K562 (cell line): ENCODE measurements around the gene SYNJ2. TPM values are rescaled to one million over a fixed set of nuclear protein-coding genes. Genes with fewer than 3 reads are reported as not detected.

Experiments used
- ATAC-seq: fragments of 200-7000 bp; cut with Tn5 transposase; 3 replicates; pipeline ENCODE4 v1.9.1; 2020; ENCODE audit warnings: moderate library complexity
- BruUV-seq: library from RNA; stranded (reverse); fragments of 400-500 nt; replicated peaks from 2 replicates; lab custom pipeline; 2021; lab: Mats Ljungman, UMichigan
- CTCF ChIA-PET: fragments of 300-600 bp; formaldehyde crosslinking; extraction: SDS; loops from one replicate; lab custom pipeline; 2021; ENCODE audit warnings: low intra/inter-chr PET ratio; lab: Yijun Ruan, JAX
- POLR2A ChIA-PET: fragments of 300-600, 350-650 bp; sonication (Branson Sonifier 250); formaldehyde crosslinking; extraction: SDS; loops from one replicate; lab custom pipeline; 2021; ENCODE audit warnings: antibody characterized with exemption, inconsistent platforms; lab: Yijun Ruan, JAX
- DNase-seq, 4 experiments: peaks; one replicate each; pipeline versions ENCODE4 v3.0.0 to v3.0.0-alpha.2; 2011 to 2018; ENCODE audit warnings: low spot score in 3 of 4, mixed read lengths in 3 of 4; ENCODE audit errors: extremely low read depth in 1 of 4
- FAIRE-seq: peaks from 2 replicates; lab custom pipeline; 2011; peaks lifted over from hg19 to GRCh38; lab: Jason Lieb, UNC
- H2AFZ ChIP-seq: 2 replicates; pipeline ENCODE4 v1.6.0; 2011; ENCODE audit warnings: low read depth, low read length, control low read depth, inconsistent platforms
- H3K27ac ChIP-seq: fragments of 200-600 bp; 3 replicates; pipeline ENCODE4 v1.8.0; 2011; ENCODE audit warnings: low read depth, mild to moderate bottlenecking, control low read depth, inconsistent platforms, low read length, moderate library complexity, mixed read lengths; ENCODE audit errors: extremely low read depth
- H3K27me3 ChIP-seq, 2 experiments: fragments of 300-600 bp in 1 of 2; 2 replicates in 1 of 2; 3 replicates in 1 of 2; pipeline versions ENCODE4 v1.6.0 to v1.8.0; 2011; ENCODE audit warnings: inconsistent platforms in 2 of 2, low read length in 2 of 2, mild to moderate bottlenecking in 1 of 2, mixed read lengths in 1 of 2, moderate library complexity in 1 of 2; ENCODE audit not compliant: control insufficient read depth in 2 of 2, insufficient read depth in 2 of 2
- H3K36me3 ChIP-seq: fragments of 300-600 bp; 3 replicates; pipeline ENCODE4 v1.8.0; 2011; ENCODE audit warnings: mild to moderate bottlenecking, low read length, inconsistent platforms; ENCODE audit not compliant: control insufficient read depth, insufficient read depth
- H3K4me1 ChIP-seq, 2 experiments: fragments of 200-600 bp in 1 of 2; replicated peaks in 1 of 2; 2 replicates in 1 of 2; 3 replicates in 1 of 2; pipeline versions ENCODE4 v1.5.1 to v1.8.0; 2011; ENCODE audit warnings: inconsistent platforms in 2 of 2, low read length in 2 of 2, mild to moderate bottlenecking in 1 of 2, mixed read lengths in 1 of 2, moderate library complexity in 1 of 2; ENCODE audit not compliant: control insufficient read depth in 2 of 2, insufficient read depth in 2 of 2
- H3K4me2 ChIP-seq: 2 replicates; pipeline ENCODE4 v1.6.1; 2011; ENCODE audit warnings: low read length, control low read depth, inconsistent platforms, mixed read lengths; ENCODE audit not compliant: insufficient read depth
- H3K4me3 ChIP-seq: fragments of 200-600 bp; sonication (generic), shearing (Covaris generic); 2 replicates; pipeline ENCODE4 v1.5.1; 2016; ENCODE audit warnings: control low read depth, inconsistent platforms
- H3K79me2 ChIP-seq: fragments of 200-600 bp; 3 replicates; pipeline ENCODE4 v1.8.0; 2011; ENCODE audit warnings: low read length, inconsistent platforms; ENCODE audit not compliant: control insufficient read depth, insufficient read depth
- H3K9ac ChIP-seq, 2 experiments: 2 replicates each; pipeline versions ENCODE4 v1.6.0 to v1.6.1; 2011; ENCODE audit warnings: low read depth in 2 of 2, low read length in 2 of 2, control low read depth in 1 of 2, inconsistent platforms in 1 of 2, mild to moderate bottlenecking in 1 of 2, mixed read lengths in 1 of 2; ENCODE audit not compliant: insufficient read depth in 1 of 2
- H3K9me1 ChIP-seq: one replicate; pipeline ENCODE4 v1.6.0; 2011; ENCODE audit warnings: inconsistent platforms, mild to moderate bottlenecking, low read length, moderate library complexity; ENCODE audit not compliant: control insufficient read depth, insufficient read depth
- H3K9me3 ChIP-seq: replicated peaks from 2 replicates; pipeline ENCODE4 v1.5.1; 2011; ENCODE audit warnings: low read depth, low read length, inconsistent platforms; ENCODE audit not compliant: control insufficient read depth, insufficient read depth
- H4K20me1 ChIP-seq: replicated peaks from 2 replicates; pipeline ENCODE4 v1.6.1; 2011; ENCODE audit warnings: low read length, inconsistent platforms, mixed read lengths; ENCODE audit not compliant: control insufficient read depth, insufficient read depth
- ATF7 ChIP-seq: fragments of 450-650 bp; IDR thresholded peaks from 2 replicates; pipeline ENCODE4 v1.7.1; 2014; ENCODE audit warnings: mild to moderate bottlenecking, moderate library complexity
- CREB1 ChIP-seq, 2 experiments: sonication (generic) in 1 of 2; formaldehyde crosslinking in 1 of 2; IDR thresholded peaks; 2 replicates each; pipeline versions ENCODE4 v1.6.1 to v1.8.0; 2012 to 2022; ENCODE audit warnings: inconsistent platforms in 1 of 2, mild to moderate bottlenecking in 1 of 2, missing genetic modification reagents in 1 of 2, moderate library complexity in 1 of 2
- DNMT1 ChIP-seq: fragments of 450-650 bp; IDR thresholded peaks from 2 replicates; pipeline ENCODE4 v1.6.1; 2016; ENCODE audit warnings: antibody characterized with exemption, mild to moderate bottlenecking
- FOXP1 ChIP-seq: sonication (generic); formaldehyde crosslinking; IDR thresholded peaks from 2 replicates; pipeline ENCODE4 v1.8.0; 2022; ENCODE audit warnings: mild to moderate bottlenecking, missing genetic modification reagents
- SUPT5H ChIP-seq: fragments of 450-650 bp; IDR thresholded peaks from 2 replicates; pipeline ENCODE4 v1.6.1; 2016
- ZC3H11A ChIP-seq: IDR thresholded peaks from 2 replicates; pipeline ENCODE4 v1.6.1; 2012; ENCODE audit warnings: low read depth, low read length, improper control_type of control experiment
- ZNF184 ChIP-seq: sonication (generic); formaldehyde crosslinking; IDR thresholded peaks from 2 replicates; pipeline ENCODE4 v1.5.0; 2020; ENCODE audit warnings: missing genetic modification reagents
- WGBS: fragments of 100-300 bp; shearing (Covaris generic); methylation state at CpG from one replicate; pipeline ENCODE4 v1.1.6; 2016; ENCODE audit warnings: low coverage, mixed read lengths; ENCODE audit not compliant: insufficient coverage; ENCODE audit errors: missing lambda C conversion rate; 5-methylcytosine and 5-hydroxymethylcytosine counted together
- in situ Hi-C: fragments of 300-500 bp; cut with MboI; formaldehyde crosslinking; loops from 4 replicates; pipeline ENCODE4 v1.15.0; 2018; ENCODE audit warnings: inconsistent platforms, mixed read lengths
- intact Hi-C: fragments of 100-400 bp; cut with micrococcal nuclease; formaldehyde crosslinking; loops from 2 replicates; pipeline ENCODE4 v1.14.2; 2022
- polyA plus RNA-seq, 8 experiments: library from polyadenylated mRNA; depleted of rRNA in 4 of 8; stranded (reverse) in 5 of 8; unstranded in 3 of 8; fragments of >200 nt; fragmentation: Nextera tagmentation in 2 of 8; fragmentation: Illumina TruSeq in 1 of 8; extraction: Ambion mirVana in 2 of 8; extraction: Trizol in 1 of 8; gene quantifications; 2 replicates each; pipeline versions ENCODE4 v1.2.1 to v1.2.3, GENCODE V29; 2011 to 2014; ENCODE audit warnings: inconsistent platforms in 1 of 8, missing spikeins in 1 of 8
- total RNA-seq, 7 experiments: library from RNA; depleted of rRNA in 6 of 7; stranded (reverse); fragments of >200 nt in 6 of 7; fragmentation: Illumina TruSeq in 2 of 7; extraction: Trizol in 2 of 7; gene quantifications; 2 replicates each; pipeline versions ENCODE4 v1.2.1 to v1.2.3, GENCODE V29; 2011 to 2021; ENCODE audit warnings: low replicate concordance in 1 of 7
- TF ChIP-seq, protein P1 (sequence below): fragments of 450-650 bp; IDR thresholded peaks from 2 replicates; pipeline ENCODE4 v1.6.1; 2016; ENCODE audit warnings: mild to moderate bottlenecking, moderate library complexity
- TF ChIP-seq, protein P2 (sequence below): sonication (generic); formaldehyde crosslinking; IDR thresholded peaks from 2 replicates; pipeline ENCODE4 v1.9.0; 2022; ENCODE audit warnings: mild to moderate bottlenecking, missing genetic modification reagents

Gene SYNJ2
- total and polyA plus RNA-seq, 9 of the 15 experiments (the other 6 are each of a cell fraction or from before 2014, with no cell fraction given) = 3.0 to 27.7 (median 17.8) TPM

DNA sequence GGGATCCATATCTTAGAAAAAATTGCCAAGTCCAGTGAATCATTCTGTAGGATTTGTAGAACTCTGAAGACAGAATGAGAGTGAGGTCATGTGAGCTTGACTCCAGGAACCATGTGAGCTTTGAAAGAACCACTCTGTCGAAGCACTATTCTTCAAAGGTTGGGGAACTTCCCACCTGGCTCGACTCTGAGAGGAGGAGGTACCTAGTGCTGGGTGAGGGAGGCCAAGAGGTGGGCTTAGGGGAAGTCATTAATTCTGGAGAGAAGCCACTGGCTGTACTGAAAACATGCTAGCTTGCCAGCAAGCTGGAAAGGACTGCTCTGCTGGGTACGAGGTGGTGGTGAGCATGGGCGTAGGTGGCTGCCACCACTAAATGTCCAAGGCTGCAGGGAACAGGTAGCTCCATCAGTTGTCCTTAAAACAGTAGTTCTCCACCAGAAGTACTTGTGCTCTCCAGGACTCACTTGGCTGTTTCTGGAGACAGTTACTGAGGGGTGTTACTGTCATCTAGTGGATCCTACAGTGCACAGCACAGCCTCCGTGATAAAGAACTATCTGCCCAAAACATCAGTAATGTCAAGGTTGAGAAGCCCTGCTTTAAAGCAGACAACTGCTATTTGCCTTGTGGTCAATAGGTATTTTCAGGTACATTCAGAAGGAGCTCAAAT lies 34.7 kb upstream of the SYNJ2 start:
- no peaks in the 10 kb centered on the region for H3K9me3 ChIP-seq
- no peaks in the 10 kb centered on the region for H4K20me1 ChIP-seq
- ATAC-seq (peak; percentile 92), DNase-seq (peak in 2 of 4 experiments; percentile 59 to 64), FAIRE-seq (peak; percentile 75)
- no peaks in the 10 kb centered on the region for H3K79me2 ChIP-seq
- ChIA-PET POLR2A (interaction anchor here (0.6 to 3.1 kb wide), 6 partner anchors 9 to 724 kb away, joined by 3 to 6 read pairs (median 3); no protein-coding TSS in a partner anchor), CTCF (interaction anchor here (0.7 kb wide), 1 partner anchor 633 kb away, joined by 3 read pairs; no protein-coding TSS in a partner anchor)
- H3K9me1 ChIP-seq = no peaks in the 10 kb centered on the region
- H3K9ac ChIP-seq = 0 out of 4 replicates have a peak overlapping the region, but pooled peaks of 1 of the 2 experiments have one; percentile 18
- no TSS peak for BruUV-seq
- H3K36me3 ChIP-seq = peaks cover 42% of the 10 kb centered on the region
- no peak overlapping the region for H3K27ac ChIP-seq
- H3K4me1 ChIP-seq = peaks cover 0 to 6% of the 10 kb centered on the region in 2 experiments; a peak in 3 of 5 replicates
- H3K27me3 ChIP-seq = 0 out of 5 replicates have a peak, but pooled peaks cover 2 to 4% of the 10 kb centered on the region in 2 experiments
- intact Hi-C loops = loop anchor here (1.0 to 10.0 kb wide), 5 partner anchors 125 to 632 kb away; no protein-coding TSS in a partner anchor
- in situ Hi-C loops = no loop called here
- H2AFZ ChIP-seq = no peak overlapping the region
- no peak overlapping the region for H3K4me3 ChIP-seq
- no peak overlapping the region for H3K4me2 ChIP-seq
- 58% methylated on average over 5 of the region's 5 CpGs for WGBS
- TF ChIP-seq FOXP1 (CRISPR knock-in tag) = peak; percentile 56; the same call in 1 of the 2 replicates
- no peak for TF ChIP-seq ZC3H11A
- TF ChIP-seq, protein P1, sequence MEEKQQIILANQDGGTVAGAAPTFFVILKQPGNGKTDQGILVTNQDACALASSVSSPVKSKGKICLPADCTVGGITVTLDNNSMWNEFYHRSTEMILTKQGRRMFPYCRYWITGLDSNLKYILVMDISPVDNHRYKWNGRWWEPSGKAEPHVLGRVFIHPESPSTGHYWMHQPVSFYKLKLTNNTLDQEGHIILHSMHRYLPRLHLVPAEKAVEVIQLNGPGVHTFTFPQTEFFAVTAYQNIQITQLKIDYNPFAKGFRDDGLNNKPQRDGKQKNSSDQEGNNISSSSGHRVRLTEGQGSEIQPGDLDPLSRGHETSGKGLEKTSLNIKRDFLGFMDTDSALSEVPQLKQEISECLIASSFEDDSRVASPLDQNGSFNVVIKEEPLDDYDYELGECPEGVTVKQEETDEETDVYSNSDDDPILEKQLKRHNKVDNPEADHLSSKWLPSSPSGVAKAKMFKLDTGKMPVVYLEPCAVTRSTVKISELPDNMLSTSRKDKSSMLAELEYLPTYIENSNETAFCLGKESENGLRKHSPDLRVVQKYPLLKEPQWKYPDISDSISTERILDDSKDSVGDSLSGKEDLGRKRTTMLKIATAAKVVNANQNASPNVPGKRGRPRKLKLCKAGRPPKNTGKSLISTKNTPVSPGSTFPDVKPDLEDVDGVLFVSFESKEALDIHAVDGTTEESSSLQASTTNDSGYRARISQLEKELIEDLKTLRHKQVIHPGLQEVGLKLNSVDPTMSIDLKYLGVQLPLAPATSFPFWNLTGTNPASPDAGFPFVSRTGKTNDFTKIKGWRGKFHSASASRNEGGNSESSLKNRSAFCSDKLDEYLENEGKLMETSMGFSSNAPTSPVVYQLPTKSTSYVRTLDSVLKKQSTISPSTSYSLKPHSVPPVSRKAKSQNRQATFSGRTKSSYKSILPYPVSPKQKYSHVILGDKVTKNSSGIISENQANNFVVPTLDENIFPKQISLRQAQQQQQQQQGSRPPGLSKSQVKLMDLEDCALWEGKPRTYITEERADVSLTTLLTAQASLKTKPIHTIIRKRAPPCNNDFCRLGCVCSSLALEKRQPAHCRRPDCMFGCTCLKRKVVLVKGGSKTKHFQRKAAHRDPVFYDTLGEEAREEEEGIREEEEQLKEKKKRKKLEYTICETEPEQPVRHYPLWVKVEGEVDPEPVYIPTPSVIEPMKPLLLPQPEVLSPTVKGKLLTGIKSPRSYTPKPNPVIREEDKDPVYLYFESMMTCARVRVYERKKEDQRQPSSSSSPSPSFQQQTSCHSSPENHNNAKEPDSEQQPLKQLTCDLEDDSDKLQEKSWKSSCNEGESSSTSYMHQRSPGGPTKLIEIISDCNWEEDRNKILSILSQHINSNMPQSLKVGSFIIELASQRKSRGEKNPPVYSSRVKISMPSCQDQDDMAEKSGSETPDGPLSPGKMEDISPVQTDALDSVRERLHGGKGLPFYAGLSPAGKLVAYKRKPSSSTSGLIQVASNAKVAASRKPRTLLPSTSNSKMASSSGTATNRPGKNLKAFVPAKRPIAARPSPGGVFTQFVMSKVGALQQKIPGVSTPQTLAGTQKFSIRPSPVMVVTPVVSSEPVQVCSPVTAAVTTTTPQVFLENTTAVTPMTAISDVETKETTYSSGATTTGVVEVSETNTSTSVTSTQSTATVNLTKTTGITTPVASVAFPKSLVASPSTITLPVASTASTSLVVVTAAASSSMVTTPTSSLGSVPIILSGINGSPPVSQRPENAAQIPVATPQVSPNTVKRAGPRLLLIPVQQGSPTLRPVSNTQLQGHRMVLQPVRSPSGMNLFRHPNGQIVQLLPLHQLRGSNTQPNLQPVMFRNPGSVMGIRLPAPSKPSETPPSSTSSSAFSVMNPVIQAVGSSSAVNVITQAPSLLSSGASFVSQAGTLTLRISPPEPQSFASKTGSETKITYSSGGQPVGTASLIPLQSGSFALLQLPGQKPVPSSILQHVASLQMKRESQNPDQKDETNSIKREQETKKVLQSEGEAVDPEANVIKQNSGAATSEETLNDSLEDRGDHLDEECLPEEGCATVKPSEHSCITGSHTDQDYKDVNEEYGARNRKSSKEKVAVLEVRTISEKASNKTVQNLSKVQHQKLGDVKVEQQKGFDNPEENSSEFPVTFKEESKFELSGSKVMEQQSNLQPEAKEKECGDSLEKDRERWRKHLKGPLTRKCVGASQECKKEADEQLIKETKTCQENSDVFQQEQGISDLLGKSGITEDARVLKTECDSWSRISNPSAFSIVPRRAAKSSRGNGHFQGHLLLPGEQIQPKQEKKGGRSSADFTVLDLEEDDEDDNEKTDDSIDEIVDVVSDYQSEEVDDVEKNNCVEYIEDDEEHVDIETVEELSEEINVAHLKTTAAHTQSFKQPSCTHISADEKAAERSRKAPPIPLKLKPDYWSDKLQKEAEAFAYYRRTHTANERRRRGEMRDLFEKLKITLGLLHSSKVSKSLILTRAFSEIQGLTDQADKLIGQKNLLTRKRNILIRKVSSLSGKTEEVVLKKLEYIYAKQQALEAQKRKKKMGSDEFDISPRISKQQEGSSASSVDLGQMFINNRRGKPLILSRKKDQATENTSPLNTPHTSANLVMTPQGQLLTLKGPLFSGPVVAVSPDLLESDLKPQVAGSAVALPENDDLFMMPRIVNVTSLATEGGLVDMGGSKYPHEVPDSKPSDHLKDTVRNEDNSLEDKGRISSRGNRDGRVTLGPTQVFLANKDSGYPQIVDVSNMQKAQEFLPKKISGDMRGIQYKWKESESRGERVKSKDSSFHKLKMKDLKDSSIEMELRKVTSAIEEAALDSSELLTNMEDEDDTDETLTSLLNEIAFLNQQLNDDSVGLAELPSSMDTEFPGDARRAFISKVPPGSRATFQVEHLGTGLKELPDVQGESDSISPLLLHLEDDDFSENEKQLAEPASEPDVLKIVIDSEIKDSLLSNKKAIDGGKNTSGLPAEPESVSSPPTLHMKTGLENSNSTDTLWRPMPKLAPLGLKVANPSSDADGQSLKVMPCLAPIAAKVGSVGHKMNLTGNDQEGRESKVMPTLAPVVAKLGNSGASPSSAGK = peak; percentile 69
- 0 out of 2 replicates have a peak, but pooled peaks have one; percentile 31 for TF ChIP-seq CREB1 (IDR thresholded peaks at IDR 0.05)
- TF ChIP-seq CREB1 (CRISPR knock-in tag; IDR thresholded peaks at IDR 0.05) = no peak
- no peak for TF ChIP-seq ZNF184 (CRISPR knock-in tag)
- 0 out of 2 replicates have a peak, but pooled peaks have one; percentile 17 for TF ChIP-seq DNMT1
- peak; percentile 59; the same call in 1 of the 2 replicates for TF ChIP-seq SUPT5H
- no peak for TF ChIP-seq ATF7
- TF ChIP-seq, protein P2, sequence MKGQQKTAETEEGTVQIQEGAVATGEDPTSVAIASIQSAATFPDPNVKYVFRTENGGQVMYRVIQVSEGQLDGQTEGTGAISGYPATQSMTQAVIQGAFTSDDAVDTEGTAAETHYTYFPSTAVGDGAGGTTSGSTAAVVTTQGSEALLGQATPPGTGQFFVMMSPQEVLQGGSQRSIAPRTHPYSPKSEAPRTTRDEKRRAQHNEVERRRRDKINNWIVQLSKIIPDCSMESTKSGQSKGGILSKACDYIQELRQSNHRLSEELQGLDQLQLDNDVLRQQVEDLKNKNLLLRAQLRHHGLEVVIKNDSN (CRISPR knock-in tag) = peak; percentile 33
